GM18505 (cell line): ENCODE data around the gene RADIL.

Experiments used
- ATAC-seq: cut with Tn5 transposase; IDR thresholded peaks from one replicate; pipeline ENCODE4 v1.9.1; 2021; ENCODE audit not compliant: unreplicated experiment
- POLR2A ChIP-seq: IDR thresholded peaks from 4 replicates; pipeline ENCODE4 v1.6.1; 2011; ENCODE audit warnings: borderline replicate concordance; ENCODE audit not compliant: insufficient read depth, insufficient read length; ENCODE audit errors: extremely low read depth

The RADIL gene

GRCh38 chr7:4889682-4890081, 6.2 kb upstream of the RADIL start:
- no peak for ATAC-seq
- no peak for TF ChIP-seq POLR2A

DNA sequence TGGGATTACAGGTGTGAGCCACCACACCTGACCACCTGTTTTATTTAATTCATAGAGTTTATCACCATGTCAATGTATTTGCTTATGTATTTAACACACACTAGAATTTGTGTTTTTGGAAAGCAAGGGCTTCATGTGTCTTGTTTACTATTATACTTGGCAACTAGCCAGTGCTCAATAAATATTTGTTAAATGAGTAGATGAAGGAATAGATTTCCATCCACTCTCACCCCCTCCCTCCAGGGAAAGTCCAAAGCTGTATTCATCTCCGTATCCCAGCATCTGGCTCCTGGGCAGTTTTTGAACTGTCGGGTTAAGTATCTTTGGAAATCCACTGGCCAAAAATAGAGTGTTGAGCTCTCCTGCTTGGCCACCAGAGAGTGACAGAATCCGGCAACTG, 4.6 kb upstream of the RADIL start:
- no peak for TF ChIP-seq POLR2A
- no peak for ATAC-seq

GRCh38 chr7:4886671-4887070, 3.2 kb upstream of the RADIL start:
- no peak for ATAC-seq

DNA sequence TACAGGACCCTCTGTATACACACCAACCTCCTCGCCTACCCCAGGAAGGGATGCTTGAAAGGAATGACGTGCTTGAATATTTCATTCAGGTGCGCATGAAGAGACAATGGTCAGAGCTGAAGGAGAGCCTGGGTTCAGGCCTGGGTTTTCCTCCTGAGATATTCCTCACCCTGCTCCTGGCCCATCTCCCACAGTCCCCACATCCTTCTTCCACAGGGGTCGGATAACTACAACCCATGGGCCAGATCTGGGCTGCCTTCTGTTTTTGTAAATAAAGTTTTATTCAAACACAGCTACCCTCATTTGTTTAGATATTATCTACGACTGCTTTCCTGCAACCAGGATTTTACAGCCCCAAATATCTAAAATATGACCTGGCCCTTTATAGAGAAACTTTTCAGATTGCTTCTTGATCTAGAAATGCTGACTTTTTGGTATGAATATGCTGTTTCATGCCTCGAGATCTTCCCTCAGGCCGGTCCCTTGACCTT, 1.8 kb upstream of the RADIL start:
- no peak for TF ChIP-seq POLR2A

More at GRCh38 chr7:4886671-4887070, 3.2 kb upstream of the RADIL start:
- TF ChIP-seq POLR2A: no peak

GRCh38 chr7:4884164-4884563, 648 bp upstream of the RADIL start:
- ATAC-seq: no peak
- TF ChIP-seq POLR2A: no peak

More for the DNA sequence above, 1.8 kb upstream of the RADIL start:
- no peak for ATAC-seq

- no peak for TF ChIP-seq POLR2A
- no peak for ATAC-seq
These were observed 514 bp downstream of the RADIL start for GRCh38 chr7:4883033-4883371.

GRCh38 chr7:4882169-4883032, 1.1 kb downstream of the RADIL start:
- no peak for ATAC-seq
- no peak for TF ChIP-seq POLR2A

DNA sequence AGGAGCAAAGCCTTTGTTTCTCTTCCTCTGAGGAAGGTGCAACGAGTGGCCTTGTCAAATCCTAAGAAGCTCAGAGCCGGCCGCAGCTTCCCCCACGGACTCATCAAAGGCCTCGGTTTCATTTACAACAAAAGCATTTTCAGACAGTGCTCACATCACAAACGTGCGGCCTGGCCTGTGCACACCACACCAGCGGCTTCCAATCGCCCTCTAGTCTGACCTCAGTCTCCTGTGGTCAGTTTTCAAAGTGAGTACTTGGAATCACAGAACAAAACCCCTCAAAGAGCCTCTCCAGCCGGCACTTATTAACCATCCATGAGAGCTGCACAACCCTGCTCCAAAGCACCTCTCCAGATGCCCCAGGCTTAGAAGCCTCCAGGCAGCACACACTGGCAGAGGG, 3.3 kb downstream of the RADIL start:
- TF ChIP-seq POLR2A: no peak
- ATAC-seq: no peak

- ATAC-seq: no peak
- no peak for TF ChIP-seq POLR2A
These were observed 4.0 kb downstream of the RADIL start for GRCh38 chr7:4879396-4880081.

DNA sequence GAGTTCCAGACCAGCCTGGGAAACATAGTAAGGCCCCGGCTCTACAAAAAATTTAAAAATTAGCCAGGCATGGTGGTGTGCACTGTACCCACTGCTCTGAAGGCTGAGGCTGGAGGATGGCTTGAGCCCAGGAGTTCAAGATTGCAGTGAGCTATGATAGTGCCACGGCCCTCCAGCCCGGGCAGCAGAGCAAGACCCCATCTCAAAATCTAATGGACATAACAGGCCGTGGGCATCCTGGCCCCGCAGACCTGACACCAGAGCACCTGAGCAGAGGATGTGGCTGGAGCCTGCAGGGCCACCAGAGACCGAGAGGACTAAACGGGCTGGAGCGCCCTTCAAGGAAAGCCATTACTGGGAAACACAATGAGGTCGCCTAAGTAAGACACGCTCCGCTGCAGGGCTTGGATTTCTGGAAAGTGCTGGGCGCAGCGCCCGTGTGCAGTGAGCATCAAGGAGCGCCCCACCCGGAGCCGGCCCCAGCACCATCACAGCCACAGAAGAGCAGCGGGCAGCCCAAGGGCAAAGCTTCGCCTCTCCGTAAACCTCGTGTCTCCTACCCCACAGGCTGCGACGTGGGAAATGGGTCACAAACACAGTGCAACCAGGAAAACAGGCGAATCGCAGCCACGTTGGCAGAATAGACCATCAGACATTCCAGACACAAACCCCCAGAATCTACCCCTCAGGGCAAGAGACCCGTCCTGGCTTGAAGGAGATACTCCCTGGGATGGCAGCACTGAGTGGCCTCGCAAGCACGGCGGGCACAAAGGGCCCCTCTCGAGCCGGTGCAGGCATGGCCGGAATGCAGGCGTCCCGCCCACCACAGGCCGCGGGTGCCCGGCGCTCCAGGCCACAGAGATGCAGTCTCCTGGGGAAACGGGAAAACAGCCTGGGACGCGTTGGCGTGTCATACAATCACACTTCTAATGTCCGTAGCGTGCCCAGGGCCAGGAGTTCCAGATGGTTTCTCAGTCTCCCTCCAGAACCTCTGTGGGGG, 4.9 kb downstream of the RADIL start:
- no peak for ATAC-seq
- TF ChIP-seq POLR2A: no peak

DNA sequence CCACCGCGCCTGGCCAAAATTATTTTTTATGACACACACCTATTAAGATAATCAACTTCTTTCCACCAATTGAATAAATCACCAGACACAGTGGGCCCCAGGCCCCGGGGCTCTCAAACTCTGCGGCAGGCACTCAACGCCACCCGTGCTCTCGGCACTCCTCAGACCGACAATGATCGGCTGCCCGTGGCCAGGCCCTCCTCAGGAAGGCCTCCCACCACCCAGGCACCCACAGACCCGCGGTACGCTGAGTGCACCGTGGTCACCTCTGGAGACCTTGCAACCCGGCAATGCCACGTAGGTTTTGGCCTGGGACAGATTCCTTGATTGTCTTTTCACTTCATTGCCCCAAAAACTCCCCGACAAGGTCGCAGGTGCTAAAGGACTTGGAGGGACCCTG, 6.9 kb downstream of the RADIL start:
- no peak for ATAC-seq
- TF ChIP-seq POLR2A: no peak

GRCh38 chr7:4875391-4875790, 8.1 kb downstream of the RADIL start:
- TF ChIP-seq POLR2A: no peak
- ATAC-seq: no peak
